ENCODE results near the gene CIAO2B.
A peak's percentile ranks its signal among the peaks of the same experiment; 100 is the strongest.
"Not testable (repeated sequence)": the region's sequence is repeated elsewhere in the genome, so short reads cannot be mapped to it uniquely, and the experiment has no call there.

The CIAO2B gene

GRCh38 chr16:66934138-66934838 is at the start of gene CIAO2B:
CIAO2B (minus strand) TSS chr16:66934402; CDS start chr16:66934364, 38 bp downstream.
- DNase-seq: peak; percentile 35

GRCh38 chr16:66983033-66983432 is 48.8 kb upstream of the CIAO2B start:
- no peak for DNase-seq

- no peak for DNase-seq
These were observed 45.0 kb upstream of the CIAO2B start for GRCh38 chr16:66979011-66979717.

DNA sequence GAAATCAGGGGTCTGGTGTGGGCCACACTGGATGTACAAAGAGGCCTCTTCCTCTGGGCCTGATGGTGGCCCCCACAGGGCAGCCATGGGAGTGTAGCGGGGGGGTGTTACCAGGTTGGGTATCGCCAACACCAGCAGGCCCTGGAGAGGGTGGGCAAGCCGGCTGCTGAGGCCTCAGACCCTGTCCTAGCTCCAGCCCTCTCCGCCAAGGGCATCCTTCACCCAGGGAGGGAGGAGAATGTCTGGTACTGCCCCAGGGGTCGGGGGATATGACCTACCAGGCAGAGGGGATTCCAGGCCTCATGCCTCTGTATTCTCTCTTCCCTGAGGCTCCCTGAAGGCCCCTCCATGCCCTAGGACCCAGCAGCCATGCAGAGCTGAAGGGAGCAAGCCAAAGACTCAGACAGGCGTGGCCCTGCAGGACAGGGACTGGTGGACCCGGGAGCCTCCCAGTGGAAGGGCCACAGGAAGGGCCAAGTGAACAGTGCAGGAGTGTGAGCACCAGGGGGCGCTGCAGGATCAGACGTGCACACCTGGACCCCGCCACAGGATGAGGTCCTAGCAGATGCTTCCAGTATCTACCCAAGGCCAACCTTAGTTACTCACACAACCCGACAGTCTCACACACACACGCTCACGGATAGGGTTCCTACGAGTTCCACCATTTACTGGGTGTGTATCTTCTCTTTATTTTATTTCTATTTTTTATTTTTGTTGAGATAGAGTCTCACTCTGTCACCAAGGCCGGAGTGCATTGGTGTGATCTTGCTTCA is 43.3 kb upstream of the CIAO2B start:
- DNase-seq: peak; percentile 40

DNA sequence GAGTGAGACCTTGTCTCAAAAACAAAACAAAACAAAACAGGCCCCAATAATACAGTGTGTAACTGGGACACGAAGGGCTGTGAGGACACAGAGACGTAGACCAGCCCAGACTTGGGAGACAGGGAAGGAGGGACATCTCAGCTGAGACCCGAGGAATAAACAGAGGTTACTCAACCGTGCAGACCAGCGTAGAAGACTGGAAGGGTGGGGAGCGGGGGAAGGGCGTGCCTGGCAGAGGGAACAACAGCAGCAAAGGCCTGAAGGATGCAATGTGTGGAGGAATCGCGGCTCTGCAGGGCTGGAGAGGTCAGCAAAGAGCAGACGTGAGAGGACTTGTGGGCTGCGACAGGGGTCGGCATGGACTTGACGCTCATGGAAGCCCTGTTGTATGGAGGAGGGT is 42.5 kb upstream of the CIAO2B start:
- no peak for DNase-seq

GRCh38 chr16:66975302-66975893 is 41.2 kb upstream of the CIAO2B start:
- DNase-seq: no peak

- not testable (repeated sequence) for DNase-seq
These were observed 40.7 kb upstream of the CIAO2B start for GRCh38 chr16:66974932-66975246.

- not testable (repeated sequence) for DNase-seq
These were observed 40.1 kb upstream of the CIAO2B start for GRCh38 chr16:66974156-66974931.

DNA sequence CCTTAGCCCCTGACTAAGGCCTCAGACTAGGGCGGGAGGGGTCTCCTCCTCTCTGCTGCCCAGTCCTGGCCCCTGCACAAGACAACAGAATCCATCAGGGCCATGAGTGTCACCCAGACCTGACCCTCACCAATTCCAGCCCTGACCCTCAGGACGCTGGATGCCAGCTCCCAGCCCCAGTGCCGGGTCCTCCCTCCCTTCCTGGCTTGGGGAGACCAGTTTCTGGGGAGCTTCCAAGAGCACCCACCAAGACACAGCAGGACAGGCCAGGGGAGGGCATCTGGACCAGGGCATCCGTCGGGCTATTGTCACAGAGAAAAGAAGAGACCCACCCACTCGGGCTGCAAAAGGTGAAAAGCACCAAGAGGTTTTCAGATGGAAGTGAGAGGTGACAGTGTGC is 39.5 kb upstream of the CIAO2B start:
- DNase-seq: no peak

DNA sequence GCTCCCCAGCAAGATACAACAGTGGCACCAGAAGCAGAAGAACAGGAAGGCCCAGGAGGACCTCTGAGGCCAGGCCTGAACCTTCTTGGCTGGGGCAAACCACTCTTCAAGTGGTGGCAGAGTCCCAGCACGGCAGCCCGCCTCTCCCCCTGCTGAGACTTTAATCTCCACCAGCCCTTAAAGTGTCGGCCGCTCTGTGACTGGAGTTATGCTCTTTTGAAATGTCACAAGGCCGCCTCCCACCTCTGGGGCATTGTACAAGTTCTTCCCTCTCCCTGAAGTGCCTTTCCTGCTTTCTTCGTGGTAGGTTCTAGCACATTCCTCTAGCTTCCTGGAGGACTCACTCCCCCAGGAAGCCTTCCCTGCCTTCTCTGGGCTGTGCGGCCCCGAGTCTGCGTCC is 38.8 kb upstream of the CIAO2B start:
- DNase-seq: no peak

DNA sequence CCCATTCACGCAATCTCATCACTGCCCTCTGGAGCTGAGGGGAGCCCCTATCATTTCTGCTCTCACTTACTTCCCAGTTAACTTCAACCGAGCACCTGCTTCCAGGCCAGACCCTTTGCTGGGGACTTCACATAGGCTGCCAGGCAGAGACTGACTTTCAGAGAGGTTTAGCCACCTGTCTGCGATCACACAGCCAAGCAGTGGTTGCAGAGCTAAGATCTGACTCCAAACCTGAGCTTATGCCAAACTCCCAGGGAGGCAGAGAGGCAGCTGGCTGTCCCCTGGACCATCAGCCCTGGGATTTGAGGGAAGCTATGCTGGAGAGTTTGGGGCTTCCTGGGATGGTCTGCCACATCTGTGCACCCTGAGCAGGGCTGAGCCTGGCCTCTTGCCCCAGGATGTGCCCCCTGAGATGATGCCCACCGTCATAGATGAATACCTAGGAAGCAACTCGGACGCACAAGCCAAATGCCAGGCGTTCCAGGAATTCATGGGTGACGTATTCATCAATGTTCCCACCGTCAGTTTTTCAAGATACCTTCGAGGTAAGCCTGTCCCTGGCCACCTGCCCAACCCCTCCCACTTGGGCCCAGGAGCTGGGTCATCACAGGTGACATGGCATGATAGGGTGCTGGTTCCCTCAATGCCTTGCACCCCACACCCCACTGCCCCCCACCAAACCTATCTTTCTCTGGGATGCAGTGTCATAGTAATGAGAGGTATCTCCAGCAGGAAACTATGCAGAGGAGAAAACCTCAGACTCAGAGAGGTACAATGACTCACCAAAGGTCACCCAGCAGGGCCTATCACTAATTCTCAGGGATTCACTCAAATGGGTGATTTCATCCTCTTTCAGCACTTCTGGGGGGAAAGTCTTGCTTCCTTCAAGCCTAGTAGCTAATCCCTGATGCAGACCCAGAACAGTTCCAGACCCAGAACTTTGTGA is 36.8 kb upstream of the CIAO2B start:
- no peak for DNase-seq

- no peak for DNase-seq
These were observed 34.6 kb upstream of the CIAO2B start for GRCh38 chr16:66968847-66969246.

DNA sequence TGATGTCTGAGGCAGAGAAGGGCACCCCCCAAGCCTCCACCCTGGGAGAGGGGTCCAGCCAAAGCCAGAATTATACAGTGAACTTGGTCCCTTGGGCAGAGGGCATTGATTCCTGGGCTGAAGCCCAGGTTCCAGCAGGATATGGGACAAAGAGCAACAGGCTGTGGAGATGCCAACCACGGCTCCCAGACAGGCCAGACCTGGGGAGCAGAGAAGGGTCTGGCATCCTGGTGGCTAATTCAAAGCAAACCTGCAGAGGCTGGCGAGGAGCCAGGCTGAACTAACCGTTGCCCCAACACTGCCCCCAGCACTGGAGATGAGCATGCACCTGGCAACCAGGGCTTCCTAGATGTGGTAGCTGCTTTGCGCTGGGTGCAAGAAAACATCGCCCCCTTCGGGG is 29.8 kb upstream of the CIAO2B start:
- no peak for DNase-seq

DNA sequence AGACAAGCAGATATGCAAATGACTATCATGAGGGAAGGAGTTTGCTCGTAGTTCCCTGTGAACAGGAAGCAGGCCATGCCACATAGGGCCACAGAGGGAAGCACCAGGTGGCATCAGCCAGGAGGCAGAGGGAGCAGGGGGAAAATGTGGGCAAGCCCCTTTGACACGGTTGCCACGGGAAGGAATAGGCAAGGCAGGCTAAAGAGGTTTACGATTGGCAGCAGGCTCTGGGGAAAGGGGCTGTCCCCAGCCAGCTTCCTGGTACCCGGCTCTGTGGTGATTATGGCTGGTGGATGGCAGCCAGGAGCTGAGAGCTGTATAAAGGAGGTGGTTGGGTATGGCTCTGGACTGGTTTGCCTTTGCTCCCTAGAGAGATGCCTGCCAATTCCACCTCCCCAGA is 27.7 kb upstream of the CIAO2B start:
- no peak for DNase-seq

GRCh38 chr16:66961065-66961744 is 27.0 kb upstream of the CIAO2B start, which contains the start of gene CES3:
CES3 (plus strand) TSS chr16:66961266; CDS start chr16:66961308, 42 bp downstream.
- peak; percentile 24 for DNase-seq

DNA sequence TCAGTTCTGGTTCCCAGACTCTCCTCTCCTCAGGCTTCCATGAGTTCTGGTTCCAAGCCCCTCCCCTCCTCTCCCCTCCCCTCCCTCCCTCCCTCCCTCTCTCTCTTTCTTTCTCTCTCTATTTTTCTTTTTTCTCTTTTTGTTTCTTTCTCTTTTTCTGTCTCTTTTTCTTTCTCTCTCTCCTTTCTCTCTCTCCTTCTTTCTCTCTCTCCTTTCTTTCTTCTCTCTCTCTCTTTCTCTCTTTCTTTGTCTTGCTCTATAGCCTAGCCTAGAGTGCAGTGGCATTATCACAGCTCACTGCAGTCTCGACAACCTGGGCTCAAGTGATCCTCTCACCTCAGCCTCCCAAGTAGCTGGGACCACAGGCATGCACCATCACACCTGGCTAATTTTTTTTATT is 26.1 kb upstream of the CIAO2B start:
- no peak for DNase-seq

DNA sequence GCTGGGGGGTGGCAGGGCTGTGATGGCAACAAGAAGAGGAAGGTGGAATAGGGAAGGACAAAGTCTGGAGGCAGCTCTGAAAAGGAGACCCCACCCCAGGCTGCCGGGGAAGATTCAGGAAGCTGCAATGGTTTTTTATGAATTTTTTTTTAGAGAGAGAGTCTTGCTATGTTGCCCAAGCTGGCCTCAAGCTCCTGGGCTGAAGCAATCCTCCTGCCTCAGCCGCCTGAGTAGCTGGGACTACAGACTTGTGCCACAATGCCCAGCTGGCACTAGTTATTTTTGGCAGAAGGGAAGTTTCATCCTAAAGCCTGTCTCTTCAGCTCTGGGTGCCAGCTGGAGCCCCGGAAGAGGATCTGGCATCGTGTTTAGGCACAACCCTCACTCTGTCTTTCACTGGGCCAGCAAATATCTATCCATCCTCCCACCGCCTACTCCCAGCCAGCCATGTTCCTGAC is 25.5 kb upstream of the CIAO2B start:
- DNase-seq: no peak

DNA sequence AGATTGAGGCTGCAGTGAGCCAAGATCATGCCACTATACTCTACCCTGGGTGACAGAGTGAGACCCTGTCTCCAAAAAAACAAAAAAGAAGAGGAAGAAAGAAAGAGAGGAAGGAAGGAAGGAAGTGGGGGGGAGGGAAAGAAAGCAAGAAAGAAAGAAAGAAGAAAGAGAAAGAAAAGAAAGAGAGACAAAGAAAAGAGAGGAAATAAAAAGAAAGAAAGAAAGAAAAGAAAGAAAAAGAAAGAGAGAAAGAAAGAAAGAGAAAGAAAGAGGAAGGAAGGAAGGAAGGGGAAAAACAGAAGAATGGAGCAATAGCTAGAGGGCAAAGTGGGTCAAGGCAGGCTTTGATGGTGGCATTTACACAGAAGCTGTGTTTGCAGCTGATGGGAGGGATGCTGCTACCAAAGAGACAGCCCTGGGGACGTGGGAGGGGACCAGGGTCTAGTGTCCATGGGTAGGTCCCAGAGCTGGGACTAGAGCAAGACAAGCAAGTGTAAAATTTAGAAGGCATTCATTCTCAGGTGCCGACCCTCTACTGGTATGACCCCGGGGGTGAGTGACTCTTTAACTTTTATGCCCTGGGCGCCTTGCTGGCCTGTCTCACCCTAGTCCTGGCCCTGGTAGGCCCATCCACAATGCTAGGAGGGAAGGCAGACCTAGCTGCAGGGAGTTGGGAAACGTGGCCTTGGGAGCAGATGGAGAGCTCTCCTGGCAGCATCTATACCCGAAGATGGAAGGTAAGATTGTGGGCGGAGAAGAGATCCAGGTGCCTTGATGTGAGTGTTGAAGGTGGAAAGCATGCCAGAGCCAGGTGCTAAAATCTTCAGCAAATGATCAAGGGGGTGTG is 24.9 kb upstream of the CIAO2B start:
- no peak for DNase-seq

- DNase-seq: not testable (repeated sequence)
These were observed 21.9 kb upstream of the CIAO2B start for GRCh38 chr16:66956154-66956457.

Measured in GOT3 (cell line).